CD14-positive monocyte (primary cell): ENCODE data around the gene HDAC7. TPM values are rescaled to one million over a fixed set of nuclear protein-coding genes. Genes with fewer than 3 reads are reported as not detected.

Experiments
- DNase-seq, 3 donors: peaks; one replicate each; pipeline ENCODE4 v3.0.0-alpha.2; 2011 to 2022
- H2AFZ ChIP-seq: 2 replicates; pipeline ENCODE4 v1.6.0; 2012; ENCODE audit warnings: mild to moderate bottlenecking, low read depth, low read length, inconsistent platforms; ENCODE audit not compliant: insufficient read depth, poor library complexity, severe bottlenecking
- H3K27ac ChIP-seq, 2 donors: 1 replicate in 1 of 2; 2 replicates in 1 of 2; pipeline ENCODE4 v1.5.1; 2012 to 2013; ENCODE audit warnings: low read length in 2 of 2, control low read depth in 1 of 2, inconsistent platforms in 1 of 2, low read depth in 1 of 2, mild to moderate bottlenecking in 1 of 2
- H3K27me3 ChIP-seq, 2 donors: one replicate each; pipeline versions ENCODE4 v1.6.0 to v1.6.1; 2011 to 2013; ENCODE audit warnings: low read length in 2 of 2; ENCODE audit not compliant: control insufficient read depth in 2 of 2, insufficient read depth in 2 of 2
- H3K36me3 ChIP-seq, 2 donors: replicated peaks in 1 of 2; 1 replicate in 1 of 2; 2 replicates in 1 of 2; pipeline versions ENCODE4 v1.5.1 to v1.6.1; 2012 to 2013; ENCODE audit warnings: low read length in 2 of 2, control low read depth in 1 of 2, inconsistent platforms in 1 of 2, mild to moderate bottlenecking in 1 of 2; ENCODE audit not compliant: insufficient read depth in 2 of 2, control insufficient read depth in 1 of 2
- H3K4me1 ChIP-seq, 2 donors: 1 replicate in 1 of 2; 2 replicates in 1 of 2; pipeline versions ENCODE4 v1.5.1 to v1.6.1; 2012 to 2013; ENCODE audit warnings: low read length in 2 of 2, control low read depth in 1 of 2, inconsistent platforms in 1 of 2, mild to moderate bottlenecking in 1 of 2, moderate library complexity in 1 of 2; ENCODE audit not compliant: insufficient read depth in 2 of 2, control insufficient read depth in 1 of 2
- H3K4me2 ChIP-seq: replicated peaks from 2 replicates; pipeline ENCODE3; 2012; ENCODE audit warnings: low read length, moderate library complexity, mild to moderate bottlenecking; ENCODE audit not compliant: poor library complexity, severe bottlenecking; ENCODE audit errors: extremely low read depth
- H3K4me3 ChIP-seq, 3 experiments: fragments of 200-600 bp in 1 of 3; sonication (generic) in 1 of 3; replicated peaks in 1 of 3; 1 replicate in 2 of 3; 2 replicates in 1 of 3; pipeline ENCODE4 v1.5.1; 2011 to 2013; ENCODE audit warnings: low read length in 3 of 3, mild to moderate bottlenecking in 3 of 3, control low read depth in 2 of 3, low read depth in 2 of 3, inconsistent platforms in 1 of 3, moderate library complexity in 1 of 3
- H3K79me2 ChIP-seq: 2 replicates; pipeline ENCODE4 v1.6.0; 2012; ENCODE audit warnings: mild to moderate bottlenecking, control low read depth, inconsistent platforms, low read length, moderate library complexity; ENCODE audit not compliant: insufficient read depth
- H3K9ac ChIP-seq: 2 replicates; pipeline ENCODE4 v1.6.0; 2017; ENCODE audit warnings: low read length, mild to moderate bottlenecking; ENCODE audit not compliant: insufficient read depth, poor library complexity, severe bottlenecking
- H3K9me3 ChIP-seq, 2 donors: replicated peaks in 1 of 2; 1 replicate in 1 of 2; 2 replicates in 1 of 2; pipeline versions ENCODE4 v1.5.1 to v1.6.1; 2012 to 2013; ENCODE audit warnings: low read length in 2 of 2, control low read depth in 1 of 2; ENCODE audit not compliant: control insufficient read depth in 1 of 2, insufficient read depth in 1 of 2
- H4K20me1 ChIP-seq: 2 replicates; pipeline ENCODE4 v1.6.0; 2012; ENCODE audit warnings: mild to moderate bottlenecking, low read length, control low read depth, moderate library complexity; ENCODE audit not compliant: insufficient read depth
- H3K27ac Mint-ChIP-seq, 7 donors: one replicate each; pipeline ENCODE4 v1.8.0; 2020; ENCODE audit warnings: mild to moderate bottlenecking in 7 of 7, mixed read lengths in 7 of 7, moderate library complexity in 6 of 7, inconsistent platforms in 2 of 7
- H3K27me3 Mint-ChIP-seq, 3 donors: one replicate each; pipeline ENCODE4 v1.8.0; 2021 to 2022; ENCODE audit warnings: low read depth in 3 of 3, mild to moderate bottlenecking in 3 of 3, mixed read lengths in 3 of 3, moderate library complexity in 3 of 3, inconsistent platforms in 1 of 3
- H3K36me3 Mint-ChIP-seq, 2 donors: one replicate each; pipeline ENCODE4 v1.8.0; 2020; ENCODE audit warnings: mixed read lengths in 2 of 2, inconsistent platforms in 1 of 2, mild to moderate bottlenecking in 1 of 2
- H3K4me1 Mint-ChIP-seq: one replicate; pipeline ENCODE4 v1.8.0; 2020; ENCODE audit warnings: mild to moderate bottlenecking, mixed read lengths
- H3K4me3 Mint-ChIP-seq, 2 donors: one replicate each; pipeline ENCODE4 v1.8.0; 2020; ENCODE audit warnings: mild to moderate bottlenecking in 2 of 2, mixed read lengths in 2 of 2, moderate library complexity in 1 of 2
- H3K9me3 Mint-ChIP-seq, 7 donors: one replicate each; pipeline ENCODE4 v1.8.0; 2020 to 2022; ENCODE audit warnings: mixed read lengths in 7 of 7, mild to moderate bottlenecking in 6 of 7, moderate library complexity in 6 of 7, inconsistent platforms in 2 of 7
- WGBS: methylation state at CpG from one replicate; pipeline ENCODE4 v1.1.5; 2013; ENCODE audit warnings: missing lambda C conversion rate; ENCODE audit not compliant: insufficient coverage; 5-methylcytosine and 5-hydroxymethylcytosine counted together
- intact Hi-C, 2 donors: fragments of 100-400 bp; cut with micrococcal nuclease; formaldehyde crosslinking; loops; one replicate each; pipeline versions ENCODE4 v1.15.0 to v1.15.1; 2023
- polyA plus RNA-seq, 3 donors: library from polyadenylated mRNA; depleted of rRNA in 1 of 3; unstranded in 2 of 3; stranded (reverse) in 1 of 3; fragments of 300-500 nt in 2 of 3; fragments of >200 nt in 1 of 3; fragmentation: Illumina TruSeq in 2 of 3; gene quantifications; 1 replicate in 2 of 3; 2 replicates in 1 of 3; pipeline ENCODE4 v1.2.3, GENCODE V29; 2012 to 2021
- TF ChIP-seq, protein P1 (sequence below): fragments of 200-600 bp; IDR thresholded peaks from one replicate; pipeline ENCODE4 v1.8.0; 2022; ENCODE audit warnings: antibody characterized with exemption, mild to moderate bottlenecking

Gene HDAC7
- polyA plus RNA-seq, 3 donors: 5.9 to 79.2 (median 8.4) TPM

DNA sequence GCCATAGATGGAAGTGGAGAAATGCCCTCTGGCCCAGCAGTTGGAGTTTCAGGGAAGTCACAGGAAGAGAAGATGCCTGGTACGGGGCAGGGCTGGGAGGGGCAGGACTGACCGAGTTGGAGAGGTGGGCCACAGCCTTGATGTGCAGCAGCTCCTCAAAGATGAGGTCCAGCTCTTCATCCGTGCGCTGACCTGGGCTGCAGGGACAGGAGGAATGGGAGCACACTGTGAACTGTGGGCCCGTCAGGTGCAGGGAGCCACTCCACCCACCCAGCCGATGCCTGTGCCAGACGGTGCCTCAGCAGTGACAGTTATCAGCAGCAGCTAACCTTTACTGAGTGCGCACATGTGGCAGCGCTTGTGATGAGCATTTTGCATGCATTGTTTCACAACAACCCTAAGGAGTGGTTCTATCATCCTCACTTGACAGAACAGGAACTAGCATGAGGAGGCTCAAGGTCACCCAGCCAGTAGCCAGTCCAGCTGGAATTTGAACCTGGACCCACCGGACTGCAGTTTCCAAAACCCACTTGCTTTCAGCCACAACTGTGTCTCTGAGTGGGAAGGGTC is 69.4 kb downstream of the HDAC7 start:
- Mint-ChIP-seq H3K36me3 (no peaks in the 10 kb centered on the region), H3K27me3 (peaks cover 5 to 18% (median 10%) of the 10 kb centered on the region in 3 donors), H3K9me3 (peaks cover 0 to 1% (median 0%) of the 10 kb centered on the region in 7 donors), H3K27ac (no peak overlapping the region), H3K4me1 (peaks cover 27% of the 10 kb centered on the region), H3K4me3 (no peak overlapping the region)
- Histone ChIP-seq H4K20me1 (no peaks in the 10 kb centered on the region), H3K4me1 (peaks cover 8 to 18% of the 10 kb centered on the region in 2 donors), H3K9me3 (no peaks in the 10 kb centered on the region), H3K4me2 (no peak overlapping the region), H3K4me3 (no peak overlapping the region), H2AFZ (no peak overlapping the region), H3K27ac (no peak overlapping the region), H3K36me3 (no peaks in the 10 kb centered on the region), H3K27me3 (no peaks in the 10 kb centered on the region), H3K9ac (no peak overlapping the region), H3K79me2 (no peaks in the 10 kb centered on the region)
- intact Hi-C loops: no loop called here
- DNase-seq: peak; percentile 59 to 66 (median 59)
- 76% methylated on average over 7 of the region's 10 CpGs for WGBS
- TF ChIP-seq, protein P1, sequence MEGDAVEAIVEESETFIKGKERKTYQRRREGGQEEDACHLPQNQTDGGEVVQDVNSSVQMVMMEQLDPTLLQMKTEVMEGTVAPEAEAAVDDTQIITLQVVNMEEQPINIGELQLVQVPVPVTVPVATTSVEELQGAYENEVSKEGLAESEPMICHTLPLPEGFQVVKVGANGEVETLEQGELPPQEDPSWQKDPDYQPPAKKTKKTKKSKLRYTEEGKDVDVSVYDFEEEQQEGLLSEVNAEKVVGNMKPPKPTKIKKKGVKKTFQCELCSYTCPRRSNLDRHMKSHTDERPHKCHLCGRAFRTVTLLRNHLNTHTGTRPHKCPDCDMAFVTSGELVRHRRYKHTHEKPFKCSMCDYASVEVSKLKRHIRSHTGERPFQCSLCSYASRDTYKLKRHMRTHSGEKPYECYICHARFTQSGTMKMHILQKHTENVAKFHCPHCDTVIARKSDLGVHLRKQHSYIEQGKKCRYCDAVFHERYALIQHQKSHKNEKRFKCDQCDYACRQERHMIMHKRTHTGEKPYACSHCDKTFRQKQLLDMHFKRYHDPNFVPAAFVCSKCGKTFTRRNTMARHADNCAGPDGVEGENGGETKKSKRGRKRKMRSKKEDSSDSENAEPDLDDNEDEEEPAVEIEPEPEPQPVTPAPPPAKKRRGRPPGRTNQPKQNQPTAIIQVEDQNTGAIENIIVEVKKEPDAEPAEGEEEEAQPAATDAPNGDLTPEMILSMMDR: no peak

DNA sequence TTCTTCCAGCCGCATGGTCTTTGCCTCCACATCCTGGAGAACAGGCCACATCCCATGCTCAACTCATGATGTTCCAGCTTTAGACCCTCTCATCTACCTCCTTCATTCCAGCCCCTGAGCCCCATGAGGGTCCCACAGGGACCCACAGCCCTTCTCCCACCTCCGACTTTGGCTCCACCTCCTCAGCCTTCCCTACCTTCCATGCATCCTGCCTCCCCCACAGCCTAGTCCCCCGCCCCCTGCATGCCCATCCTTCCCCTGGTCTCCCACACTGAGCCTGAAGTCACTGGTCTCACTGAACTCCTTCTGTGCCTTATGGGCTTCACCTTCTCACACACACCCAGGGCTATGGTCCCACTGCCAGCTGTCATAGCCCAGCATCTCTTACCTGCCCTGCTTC is 70.8 kb downstream of the HDAC7 start:
- H3K36me3 ChIP-seq: no peaks in the 10 kb centered on the region
- peaks cover 8 to 16% of the 10 kb centered on the region in 2 donors for H3K4me1 ChIP-seq
- intact Hi-C loops: no loop called here
- no peaks in the 10 kb centered on the region for H4K20me1 ChIP-seq
- H3K4me2 ChIP-seq: no peak overlapping the region
- DNase-seq: no peak
- Mint-ChIP-seq H3K4me1 (peaks cover 24% of the 10 kb centered on the region), H3K36me3 (no peaks in the 10 kb centered on the region), H3K4me3 (peak overlapping the region in 1 of 2 donors; percentile 39), H3K27ac (no peak overlapping the region), H3K9me3 (peaks cover 0 to 1% (median 0%) of the 10 kb centered on the region in 7 donors), H3K27me3 (peaks cover 6 to 23% (median 12%) of the 10 kb centered on the region in 3 donors)
- H3K79me2 ChIP-seq: no peaks in the 10 kb centered on the region
- TF ChIP-seq, protein P1: no peak
- H3K27ac ChIP-seq: no peak overlapping the region
- no peak overlapping the region for H3K9ac ChIP-seq
- H3K9me3 ChIP-seq: no peaks in the 10 kb centered on the region
- H3K27me3 ChIP-seq: no peaks in the 10 kb centered on the region
- no peak overlapping the region for H3K4me3 ChIP-seq
- 100% methylated on average over 2 of the region's 3 CpGs for WGBS
- no peak overlapping the region for H2AFZ ChIP-seq
